Renal pelvis (tissue), 4 donors: ENCODE data around the gene TPSD1. TPM values are rescaled to one million over a fixed set of nuclear protein-coding genes. Genes with fewer than 3 reads are reported as not detected.
"Not testable (repeated sequence)": the region's sequence is repeated elsewhere in the genome, so short reads cannot be mapped to it uniquely, and the experiment has no call there.

Experiments used
- DNase-seq: peaks from one replicate; pipeline ENCODE4 v3.0.0-alpha.2; 2013
- polyA plus RNA-seq, 3 donors: library from polyadenylated mRNA; unstranded; fragments of 120-200 nt; gene quantifications; one replicate each; pipeline ENCODE4 v1.2.1, GENCODE V29; 2013; ENCODE audit not compliant: insufficient read length in 3 of 3

The TPSD1 gene
- polyA plus RNA-seq, 3 donors, result 0.32 TPM; not detected in 2

DNA sequence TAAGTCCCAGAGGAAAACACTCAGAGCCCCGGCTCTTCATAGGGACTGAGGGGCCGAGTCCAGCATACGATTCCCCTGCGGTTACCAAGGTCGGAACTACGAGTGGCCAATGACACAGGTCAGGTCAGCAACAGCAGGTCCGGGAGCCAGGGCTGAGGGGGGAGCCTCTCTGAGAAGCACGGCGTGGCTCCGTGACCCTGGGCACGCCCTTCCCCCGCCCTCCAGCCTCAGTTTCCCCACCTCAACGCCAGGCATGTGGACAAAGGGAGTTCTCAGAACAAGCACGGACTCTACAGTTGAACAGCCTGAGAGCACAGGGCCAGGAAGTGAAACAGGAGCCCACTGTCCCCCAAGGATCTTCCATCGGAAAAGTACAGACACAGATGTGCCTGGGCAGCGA lies 25.6 kb downstream of the TPSD1 start:
- DNase-seq, result no peak

DNA sequence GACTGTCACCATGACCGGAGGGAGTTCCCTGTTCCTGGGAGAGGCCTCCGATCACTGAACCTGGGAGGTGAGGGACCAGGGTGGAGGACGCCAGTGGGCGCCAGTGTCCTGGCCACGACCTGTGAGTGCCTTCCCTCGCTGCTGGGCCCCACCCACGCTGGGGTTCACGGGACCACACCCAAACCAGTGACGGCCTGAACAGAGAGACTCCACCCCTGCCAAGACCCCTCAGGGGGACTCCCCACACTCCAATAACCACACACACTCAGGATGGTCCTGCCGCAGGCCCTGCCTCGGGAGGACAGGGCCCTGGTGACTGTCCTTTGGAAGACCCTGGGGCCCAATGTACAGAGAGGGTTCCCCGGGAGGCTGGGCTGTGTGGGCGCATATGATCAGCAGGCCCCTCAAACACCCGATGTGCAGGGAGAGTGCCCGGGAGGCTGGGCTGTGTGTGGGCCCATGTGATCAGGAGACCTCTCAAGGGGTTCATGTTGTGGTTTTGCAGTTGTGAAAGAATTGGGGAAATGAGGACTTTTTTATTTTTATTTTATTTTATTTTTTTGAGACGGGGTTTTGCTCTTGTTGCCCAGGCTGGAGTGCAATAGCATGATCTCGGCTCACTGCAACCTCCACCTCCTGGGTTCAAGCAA lies 26.6 kb downstream of the TPSD1 start:
- no peak for DNase-seq

DNA sequence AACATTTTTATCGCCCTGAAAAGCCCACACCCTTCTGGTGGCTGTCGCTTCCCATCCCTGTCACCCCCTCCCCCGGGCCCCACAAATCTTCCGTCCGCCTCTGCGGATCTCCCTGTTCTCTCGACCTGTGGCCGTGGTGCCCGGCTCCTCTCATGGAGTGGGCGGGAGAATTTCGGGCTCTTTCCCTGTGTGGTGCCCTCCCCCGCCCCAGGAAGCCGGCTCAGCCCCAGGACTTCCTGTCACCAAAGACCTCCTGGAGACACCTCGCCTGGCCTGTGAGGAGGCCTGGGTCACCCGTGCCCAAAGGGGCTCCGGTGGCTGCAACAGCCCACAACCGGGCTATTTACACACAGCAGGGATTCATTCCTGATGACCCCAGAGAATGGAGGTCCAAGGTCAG lies 27.4 kb downstream of the TPSD1 start:
- DNase-seq, result no peak

DNA sequence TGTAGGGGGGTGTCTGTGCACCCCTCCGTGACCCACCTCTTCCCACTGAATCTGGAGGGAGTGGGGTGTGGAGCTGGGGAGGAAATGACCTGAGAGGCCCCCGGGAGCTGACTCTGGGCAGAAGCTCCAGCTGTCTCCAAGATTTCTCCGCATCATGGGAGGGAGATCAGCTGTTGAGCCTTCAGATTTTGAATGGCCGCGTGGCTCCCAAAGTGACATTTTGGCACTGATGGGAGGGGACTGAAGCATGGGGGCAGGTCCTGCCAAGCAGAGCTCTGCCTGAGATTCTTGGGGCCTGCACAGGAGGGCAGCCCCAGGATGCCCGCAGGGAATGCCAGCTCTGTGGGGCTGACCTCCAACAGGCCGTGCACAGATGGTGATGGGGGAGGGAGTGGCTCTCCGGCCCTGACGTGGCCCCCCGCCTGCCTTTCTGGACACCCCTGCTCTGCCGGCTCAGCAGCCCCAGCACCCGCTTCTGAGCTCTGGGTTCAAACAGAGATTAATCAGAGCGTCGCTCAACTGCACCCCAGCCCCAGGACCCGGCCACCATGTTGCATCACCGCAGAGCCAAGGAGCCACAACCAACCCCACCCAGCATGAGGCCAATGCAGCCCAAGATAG lies 28.2 kb downstream of the TPSD1 start:
- no peak for DNase-seq

DNA sequence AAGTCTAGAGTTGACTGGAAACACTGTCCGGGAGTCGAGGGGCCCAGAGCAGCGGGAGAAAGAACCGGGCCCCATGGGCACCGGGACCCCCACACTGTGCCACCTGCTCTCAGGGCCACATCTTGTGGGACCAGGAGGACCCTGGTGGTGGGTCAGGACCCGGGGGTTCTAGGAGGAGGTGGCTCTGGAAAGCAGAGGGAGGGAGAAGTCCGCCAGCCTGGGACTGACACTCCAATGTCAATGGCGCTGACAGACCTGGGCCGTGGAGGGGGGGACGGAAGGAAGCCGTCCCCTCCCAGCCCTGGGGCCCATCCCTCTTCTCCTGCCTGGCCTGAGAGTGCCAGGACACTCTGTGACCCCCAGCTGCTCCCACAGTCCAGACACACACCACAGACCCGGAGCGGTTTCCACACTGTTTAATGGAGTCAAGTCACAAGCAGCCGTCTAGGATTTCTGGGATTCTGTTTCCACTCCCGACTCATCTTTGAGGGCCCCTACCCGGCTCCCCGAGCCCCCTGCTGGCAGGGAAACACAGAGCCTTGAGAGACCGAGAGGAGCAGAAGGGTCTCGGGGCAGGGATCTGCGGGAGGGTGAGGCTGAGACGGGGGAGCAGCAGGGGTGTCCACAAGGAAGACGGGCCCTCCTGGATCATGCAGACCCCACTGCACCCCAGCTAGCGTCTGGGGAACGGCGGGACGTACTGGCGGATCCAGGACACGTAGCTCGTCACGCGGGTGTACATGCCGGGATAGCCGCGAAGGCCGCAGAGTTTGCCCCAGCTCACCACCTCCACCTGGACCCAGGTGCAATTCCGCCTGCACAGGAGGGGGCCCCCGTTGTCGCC lies 30.0 kb downstream of the TPSD1 start:
- DNase-seq, result no peak

DNA sequence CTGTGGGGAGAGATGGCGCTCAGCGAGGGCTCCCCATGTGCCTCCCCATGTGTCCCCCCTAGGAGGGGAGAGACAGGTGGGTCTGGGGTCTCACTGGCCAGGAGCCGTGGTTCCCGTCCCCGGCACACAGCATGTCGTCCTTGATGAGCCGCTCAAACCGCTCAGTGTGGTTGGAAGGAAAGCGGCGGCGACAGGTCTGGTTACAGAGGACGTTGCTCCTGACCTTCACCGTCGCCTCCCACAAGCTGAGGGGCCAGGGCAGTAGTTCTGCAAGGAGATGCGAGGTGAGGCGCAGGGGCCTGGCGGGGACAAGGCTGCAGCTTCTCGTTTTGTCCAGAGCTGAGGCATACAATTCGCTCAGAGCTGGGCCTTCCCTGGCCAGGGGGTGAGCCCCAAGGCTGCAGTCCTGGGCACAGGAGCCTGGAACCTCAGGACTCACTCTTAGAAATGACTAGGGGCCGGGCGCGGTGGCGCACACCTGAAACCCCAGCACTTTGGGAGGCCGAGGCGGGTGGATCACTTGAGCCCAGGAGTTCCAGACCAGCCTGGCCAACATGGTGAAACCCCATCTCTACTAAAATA lies 30.7 kb downstream of the TPSD1 start:
- DNase-seq, result no peak

DNA sequence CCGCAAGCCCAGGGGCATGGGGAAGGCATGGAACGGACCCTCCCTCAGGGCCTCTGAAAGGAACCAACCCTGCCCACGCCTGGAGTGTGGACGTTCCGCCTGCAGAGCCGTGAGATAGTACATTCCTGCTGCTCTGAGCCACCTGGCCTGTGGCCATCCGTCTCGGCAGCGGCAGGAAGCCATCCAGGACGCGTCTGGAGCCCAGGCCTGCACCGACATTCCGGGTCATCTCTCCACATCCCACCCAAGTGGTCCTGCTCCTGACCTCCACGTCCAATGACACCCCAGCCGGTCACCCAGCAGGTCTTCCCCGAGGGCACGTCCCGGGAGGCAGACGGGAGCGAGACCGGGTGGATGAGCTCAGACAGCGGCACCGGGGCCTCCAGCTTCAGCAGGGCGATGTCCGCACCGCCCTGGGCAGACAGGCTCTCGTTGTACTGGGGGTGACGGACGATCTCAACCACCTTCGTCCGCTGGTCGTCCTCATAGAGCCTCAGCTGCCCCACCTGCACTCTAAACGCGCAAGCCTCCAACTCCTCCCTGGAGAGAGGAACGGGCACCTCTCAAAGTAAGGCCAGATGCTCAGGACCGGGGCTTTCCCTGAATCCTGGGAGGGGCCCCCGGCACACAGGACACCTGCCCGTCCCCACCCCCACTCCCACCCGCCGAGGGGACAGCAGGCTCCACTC lies 32.3 kb downstream of the TPSD1 start:
- DNase-seq, result no peak

DNA sequence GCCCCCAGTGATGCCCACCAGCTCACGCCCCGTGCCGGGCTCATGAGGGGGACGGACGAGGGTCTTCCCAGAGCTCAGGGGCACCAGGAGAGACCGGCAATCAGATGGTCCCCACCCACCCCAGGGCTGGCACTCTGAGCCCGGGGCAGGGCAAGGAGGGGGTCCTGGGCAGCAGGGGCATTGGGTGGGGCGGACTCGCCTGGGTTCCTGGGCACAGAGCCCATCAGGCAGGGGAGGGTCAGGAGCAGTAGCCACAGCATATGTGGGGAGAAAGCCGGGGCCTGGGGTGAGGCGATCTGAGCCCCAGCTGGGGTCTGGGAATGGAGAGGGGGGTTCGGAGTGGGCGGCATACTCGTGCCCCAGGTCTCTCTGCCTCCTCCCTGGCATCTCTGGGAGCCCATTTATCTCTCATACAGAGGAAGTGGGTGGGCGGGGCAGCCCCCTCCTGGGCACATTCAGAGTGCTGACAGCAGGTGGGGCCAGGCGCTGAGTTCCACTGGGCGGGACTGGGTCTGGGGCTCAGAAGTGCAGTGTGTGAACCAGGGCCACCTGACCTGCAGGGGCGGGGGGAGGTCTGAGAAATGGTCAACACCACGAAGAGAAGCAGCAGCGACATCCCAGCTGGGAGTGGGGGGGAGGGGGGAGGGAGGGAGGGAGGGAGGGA lies 33.1 kb downstream of the TPSD1 start:
- DNase-seq, result no peak

DNA sequence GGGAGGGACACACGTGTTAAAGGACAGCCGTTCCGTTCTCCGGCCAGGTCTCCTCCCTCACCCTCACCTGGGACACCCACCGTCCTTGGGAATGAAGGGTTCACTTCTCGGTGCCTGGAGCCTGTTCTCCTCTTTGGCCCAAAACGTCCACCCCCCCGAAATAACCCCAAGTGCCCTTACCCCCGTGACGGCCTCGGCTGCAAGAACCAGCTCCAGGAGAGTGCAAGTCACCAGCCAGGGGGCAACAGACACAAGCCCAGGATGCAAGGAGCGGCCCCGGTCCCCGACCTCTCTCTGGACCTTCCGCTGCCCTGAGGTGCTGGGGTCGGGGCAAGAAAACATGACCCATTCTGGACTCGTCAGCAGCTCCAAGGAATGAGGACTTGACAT lies 33.6 kb downstream of the TPSD1 start:
- no peak for DNase-seq

DNA sequence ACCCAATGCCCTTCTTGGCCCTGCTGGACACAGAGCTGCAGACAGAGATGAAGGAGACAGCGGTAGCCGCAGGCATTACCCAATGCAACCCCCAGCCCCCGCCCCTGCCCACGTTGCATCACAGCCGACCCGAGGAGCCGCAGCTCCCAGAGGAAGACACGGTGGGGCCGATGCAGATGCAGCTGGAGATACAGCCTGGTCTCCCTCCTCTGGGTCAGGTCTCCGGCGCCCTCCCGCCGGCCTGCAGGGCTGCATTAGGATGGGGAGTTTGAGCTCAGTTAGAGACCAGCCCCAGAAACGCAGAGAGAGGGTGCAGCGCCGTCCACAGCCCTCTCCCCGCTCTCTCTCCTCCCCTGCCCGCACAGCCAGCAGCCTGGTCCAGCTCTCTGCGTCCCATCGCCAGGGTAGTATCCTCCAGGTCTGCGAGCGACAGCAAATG lies 34.2 kb downstream of the TPSD1 start:
- no peak for DNase-seq

DNA sequence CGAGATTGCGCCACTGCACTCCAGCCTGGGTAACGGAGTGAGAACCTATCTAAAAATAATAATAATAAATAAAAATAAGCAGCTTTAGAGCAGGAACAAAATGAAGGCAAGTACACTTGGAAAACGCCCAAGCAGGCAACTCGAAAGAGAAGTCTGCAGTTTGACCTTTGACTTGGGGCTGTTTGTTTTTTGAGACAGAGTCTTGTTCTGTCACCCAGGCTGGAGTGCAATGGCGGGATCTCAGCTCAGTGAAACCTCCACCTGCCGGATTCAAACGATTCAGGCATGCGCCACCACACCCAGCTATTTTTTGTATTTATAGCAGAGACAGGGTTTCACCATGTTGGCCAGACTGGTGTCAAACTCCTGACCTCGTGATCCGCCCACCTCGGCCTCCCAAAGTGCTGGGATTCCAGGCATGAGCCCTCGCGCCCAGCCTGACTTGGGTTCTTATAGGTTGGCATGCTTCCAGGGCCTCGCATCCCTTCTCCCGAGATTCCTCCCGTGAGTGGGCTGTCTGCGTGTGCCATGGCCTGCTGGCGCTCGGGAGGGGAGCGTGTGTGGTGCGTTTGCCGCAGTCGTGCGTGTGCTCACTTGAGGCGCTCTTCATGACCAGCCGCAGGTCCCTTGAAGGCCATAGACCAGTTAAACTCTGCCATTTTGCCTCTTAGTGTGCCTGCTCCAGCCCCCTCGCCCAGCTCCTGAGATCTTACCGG lies 35.1 kb downstream of the TPSD1 start:
- no peak for DNase-seq

DNA sequence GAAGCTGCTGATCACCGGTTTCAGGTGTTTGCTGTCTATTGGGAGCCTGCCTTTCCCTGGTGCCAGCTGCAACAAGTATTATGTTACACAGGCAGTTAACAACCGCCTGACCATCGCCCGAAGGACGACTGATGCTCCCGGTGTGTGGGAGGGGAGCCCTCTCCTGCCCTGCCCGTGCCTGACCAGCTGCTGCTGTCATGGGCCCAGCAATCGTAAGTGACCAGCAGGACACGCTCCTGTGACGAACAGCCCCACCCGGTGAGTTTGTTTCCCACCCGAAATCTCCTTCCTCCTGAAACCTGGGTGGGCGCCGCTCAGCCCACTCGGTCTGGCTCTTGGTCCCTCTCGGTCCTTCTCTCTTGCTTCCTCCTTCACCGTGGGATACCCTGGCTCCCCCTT lies 35.7 kb downstream of the TPSD1 start:
- peak; percentile 82 for DNase-seq

DNA sequence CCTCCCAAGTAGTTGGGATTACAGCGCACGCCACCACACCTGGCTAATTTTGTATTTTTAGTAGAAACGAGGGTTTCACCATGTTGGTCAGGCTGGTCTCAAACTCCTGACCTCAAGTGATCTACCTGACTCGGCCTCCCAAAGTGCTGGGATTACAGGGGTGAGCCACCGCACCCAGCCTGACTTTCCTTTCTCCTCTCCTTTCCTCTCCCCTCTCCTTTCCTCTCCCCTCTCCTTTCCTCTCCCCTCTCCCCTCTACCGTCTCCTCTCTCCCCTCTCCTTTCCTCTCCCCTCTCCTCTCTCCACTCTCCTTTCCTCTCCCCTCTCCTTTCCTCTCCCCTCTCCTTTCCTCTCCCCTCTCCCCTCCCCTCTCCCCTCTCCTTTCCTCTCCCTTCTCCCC lies 36.3 kb downstream of the TPSD1 start:
- DNase-seq, result not testable (repeated sequence)

DNA sequence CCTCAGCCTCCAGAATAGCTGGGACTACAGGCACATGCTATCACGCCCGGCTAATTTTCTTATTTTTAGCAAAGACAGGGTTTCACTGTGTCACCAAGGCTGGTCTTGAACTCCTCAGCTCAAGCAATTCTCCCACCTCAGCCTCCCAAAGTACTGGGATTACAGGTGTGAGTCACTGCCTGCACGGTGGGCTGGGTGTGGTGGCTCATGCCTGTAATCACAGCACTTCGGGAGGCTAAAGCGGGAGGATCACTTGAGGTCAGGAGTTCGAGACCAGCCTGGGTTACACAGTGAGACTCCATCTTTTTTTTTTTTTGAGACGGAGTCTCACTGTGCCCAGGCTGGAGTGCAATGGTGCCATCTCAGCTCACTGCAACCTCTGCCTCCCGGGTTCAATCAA lies 36.9 kb downstream of the TPSD1 start:
- DNase-seq, result not testable (repeated sequence)

DNA sequence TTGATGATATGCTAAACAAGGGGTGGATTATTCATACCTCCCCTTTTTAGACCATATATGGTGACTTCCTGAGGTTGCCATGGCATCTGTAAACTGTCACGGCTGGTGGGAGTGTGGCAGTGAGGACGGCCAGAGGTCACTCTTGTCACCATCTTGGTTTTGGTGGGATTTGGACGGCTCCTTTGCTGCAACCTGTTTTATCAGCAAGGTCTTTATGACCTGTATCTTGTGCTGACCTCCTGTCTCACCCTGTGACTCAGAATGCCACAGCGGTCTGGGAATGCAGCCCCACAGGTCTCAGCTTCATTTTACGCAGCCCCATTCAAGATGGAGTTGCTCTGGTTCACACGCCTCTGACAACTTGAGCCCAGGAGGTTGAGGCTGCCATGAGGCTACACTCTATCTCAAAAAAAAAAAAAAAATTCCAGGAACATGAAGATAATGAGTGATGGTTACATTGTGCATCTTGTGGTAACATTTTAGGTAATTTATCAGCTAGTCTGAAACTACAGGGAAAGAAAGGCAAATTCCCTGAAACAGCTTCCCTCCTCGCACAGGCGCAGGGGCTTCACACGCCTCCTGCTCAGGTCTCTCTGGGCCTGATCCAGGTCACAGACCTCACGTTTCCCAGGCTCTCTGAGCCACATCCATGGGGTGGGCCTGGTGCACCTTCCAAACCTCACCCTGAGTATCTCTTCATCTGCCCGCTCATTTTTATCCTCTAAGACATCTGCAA lies 38.2 kb downstream of the TPSD1 start:
- no peak for DNase-seq

DNA sequence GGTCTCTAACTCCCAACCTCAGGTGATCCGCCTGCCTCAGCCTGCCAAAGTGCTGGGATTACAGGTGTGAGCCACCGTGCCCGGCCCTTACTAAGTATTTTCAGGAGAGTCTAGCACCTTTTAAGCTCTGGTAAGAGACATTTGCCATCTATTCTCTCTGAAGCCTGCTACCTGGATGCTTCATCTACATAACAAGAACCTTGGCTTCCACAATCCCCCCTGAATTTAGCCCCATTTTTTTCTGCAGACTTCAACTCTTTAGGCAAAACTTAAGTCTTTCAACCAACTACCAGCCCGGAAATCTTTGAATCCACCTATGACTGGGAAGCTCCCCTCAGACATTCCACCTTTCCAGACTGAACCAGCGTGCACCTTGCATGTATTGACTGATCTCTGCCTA lies 39.6 kb downstream of the TPSD1 start:
- no peak for DNase-seq

DNA sequence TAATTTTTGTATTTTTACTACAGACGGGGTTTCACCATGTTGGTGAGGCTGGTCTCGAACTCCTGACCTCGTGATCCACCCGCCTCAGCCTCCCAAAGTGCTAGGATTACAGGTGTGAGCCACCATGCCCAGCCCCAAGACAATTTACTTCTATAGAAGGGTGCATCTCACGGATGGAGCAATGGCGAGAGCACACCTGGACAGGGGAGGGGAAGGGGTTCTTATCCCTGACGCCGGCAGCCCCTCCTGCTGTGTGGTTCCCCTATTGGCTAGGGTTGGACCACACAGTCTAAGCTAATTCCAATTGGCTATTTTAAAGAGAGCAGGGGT lies 40.8 kb downstream of the TPSD1 start:
- DNase-seq, result not testable (repeated sequence)

DNA sequence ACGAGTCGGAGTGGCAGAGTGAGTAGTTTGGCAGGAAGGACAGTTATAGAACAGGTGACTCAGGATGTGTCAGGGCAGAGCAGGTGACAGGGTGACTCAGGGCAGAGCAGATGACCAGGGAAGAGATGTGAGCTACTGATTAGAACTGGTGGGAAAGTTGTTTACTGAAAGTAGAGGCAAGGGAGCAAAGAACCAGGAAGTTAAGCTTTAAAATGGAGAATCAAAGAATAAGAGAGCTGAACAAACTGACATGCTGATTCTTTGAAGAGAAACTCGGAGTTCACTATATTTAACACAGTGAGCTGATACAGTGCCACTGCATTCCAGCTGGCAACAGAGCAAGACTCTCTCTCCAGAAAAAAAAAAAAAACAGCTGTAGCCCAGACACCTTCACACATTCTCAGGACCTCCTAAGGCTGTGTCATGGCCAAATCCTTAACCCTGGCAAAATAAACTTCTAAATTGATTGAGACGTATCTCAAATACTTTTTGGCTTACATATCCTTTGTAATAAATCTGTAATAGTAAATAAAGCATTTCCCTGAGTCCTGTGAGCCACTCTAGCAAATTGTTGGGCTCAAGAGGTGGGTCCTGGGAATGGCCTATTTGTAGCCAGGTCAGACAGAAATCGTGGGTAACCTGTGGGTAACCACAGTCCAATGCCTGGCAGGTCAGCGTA lies 41.3 kb downstream of the TPSD1 start:
- no peak for DNase-seq

DNA sequence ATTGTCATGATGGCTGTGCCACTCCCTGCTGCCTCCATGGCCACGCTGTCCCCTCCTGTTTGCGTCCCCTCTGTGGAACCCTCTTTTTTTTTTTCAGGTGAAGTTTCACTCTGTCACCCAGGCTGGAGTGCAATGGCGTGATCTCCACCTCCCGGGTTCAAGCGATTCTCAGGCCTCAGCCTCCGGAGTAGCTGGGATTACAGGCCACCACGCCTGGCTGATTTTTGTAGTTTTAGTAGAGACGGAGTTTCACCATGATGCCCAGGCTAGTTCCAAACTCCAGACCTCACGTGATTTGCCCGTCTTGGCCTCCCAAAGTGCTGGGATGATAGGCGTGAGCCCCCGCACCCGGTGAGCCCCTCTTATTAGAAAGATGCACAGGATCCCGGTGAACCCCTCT lies 42.5 kb downstream of the TPSD1 start:
- no peak for DNase-seq
